Measurements from ENCODE around the gene HDAC11.
"Not testable (repeated sequence)": the region's sequence is repeated elsewhere in the genome, so short reads cannot be mapped to it uniquely, and the experiment has no call there.

Gene HDAC11

GRCh38 chr3:13493867-13494441 is 13.8 kb downstream of the HDAC11 start:
- no peak for DNase-seq (ENCODE audit: low spot score)

GRCh38 chr3:13494463-13495350 is 14.6 kb downstream of the HDAC11 start:
- DNase-seq (ENCODE audit: low spot score) = no peak

GRCh38 chr3:13495351-13495813 is 15.3 kb downstream of the HDAC11 start:
- no peak for DNase-seq (ENCODE audit: low spot score)

- DNase-seq (ENCODE audit: low spot score) = peak; percentile 78
Measured at GRCh38 chr3:13495921-13496723, 16.0 kb downstream of the HDAC11 start.

GRCh38 chr3:13496879-13497278 is 16.8 kb downstream of the HDAC11 start:
- no peak for DNase-seq (ENCODE audit: low spot score)

- DNase-seq (ENCODE audit: low spot score) = no peak
Measured at GRCh38 chr3:13497386-13497785, 17.3 kb downstream of the HDAC11 start.

GRCh38 chr3:13498354-13499060 is 18.4 kb downstream of the HDAC11 start:
- no peak for DNase-seq (ENCODE audit: low spot score)

- not testable (repeated sequence) for DNase-seq (ENCODE audit: low spot score)
Measured at GRCh38 chr3:13499246-13499645, 19.1 kb downstream of the HDAC11 start.

GRCh38 chr3:13500133-13500885 is 20.2 kb downstream of the HDAC11 start:
- no peak for DNase-seq (ENCODE audit: low spot score)

GRCh38 chr3:13501056-13501455 is 20.9 kb downstream of the HDAC11 start:
- DNase-seq (ENCODE audit: low spot score) = no peak

GRCh38 chr3:13501521-13501920 is 21.4 kb downstream of the HDAC11 start:
- no peak for DNase-seq (ENCODE audit: low spot score)

GRCh38 chr3:13501958-13502790 is 22.1 kb downstream of the HDAC11 start:
- no peak for DNase-seq (ENCODE audit: low spot score)

- DNase-seq (ENCODE audit: low spot score) = no peak
Measured at GRCh38 chr3:13502791-13503060, 22.6 kb downstream of the HDAC11 start.

GRCh38 chr3:13504161-13504831 is 24.2 kb downstream of the HDAC11 start:
- DNase-seq (ENCODE audit: low spot score) = no peak

GRCh38 chr3:13505147-13506130 is 25.3 kb downstream of the HDAC11 start:
- no peak for DNase-seq (ENCODE audit: low spot score)

- no peak for DNase-seq (ENCODE audit: low spot score)
Measured at GRCh38 chr3:13506239-13506638, 26.1 kb downstream of the HDAC11 start.

GRCh38 chr3:13506680-13507079 is 26.6 kb downstream of the HDAC11 start:
- DNase-seq (ENCODE audit: low spot score) = no peak

- no peak for DNase-seq (ENCODE audit: low spot score)
Measured at GRCh38 chr3:13507247-13507569, 27.1 kb downstream of the HDAC11 start.
